Mesothelial cell of epicardium (in vitro differentiated cells): Measurements from ENCODE around the gene IL1F10. TPM values are rescaled to one million over a fixed set of nuclear protein-coding genes. Genes with fewer than 3 reads are reported as not detected.

ENCODE experiments used
- DNase-seq, 2 experiments: peaks; one replicate each; pipeline ENCODE4 v3.0.0; 2021; ENCODE audit warnings: low spot score in 2 of 2; ENCODE audit not compliant: unreplicated experiment in 2 of 2
- H3K27ac Mint-ChIP-seq: 2 replicates; pipeline ENCODE4 v1.8.0; 2021; ENCODE audit warnings: mixed read lengths
- H3K27me3 Mint-ChIP-seq: 2 replicates; pipeline ENCODE4 v1.8.0; 2021; ENCODE audit warnings: low read depth, mixed read lengths
- H3K36me3 Mint-ChIP-seq: 2 replicates; pipeline ENCODE4 v1.8.0; 2021; ENCODE audit warnings: mixed read lengths
- H3K4me1 Mint-ChIP-seq: 2 replicates; pipeline ENCODE4 v1.8.0; 2021; ENCODE audit warnings: mixed read lengths
- H3K4me3 Mint-ChIP-seq: 2 replicates; pipeline ENCODE4 v1.8.0; 2021; ENCODE audit warnings: mild to moderate bottlenecking, moderate library complexity, mixed read lengths
- H3K9me3 Mint-ChIP-seq: 2 replicates; pipeline ENCODE4 v1.8.0; 2021; ENCODE audit warnings: mixed read lengths
- CTCF ChIP-seq: fragments of 200-600 bp; sonication (generic); IDR thresholded peaks from one replicate; pipeline ENCODE4 v1.5.0; 2021; ENCODE audit warnings: antibody characterized with exemption; ENCODE audit not compliant: unreplicated experiment
- total RNA-seq: library from RNA; stranded (reverse); gene quantifications from 3 replicates; pipeline ENCODE4 v1.2.1, GENCODE V29; 2021

The IL1F10 gene
- total RNA-seq, 1 donor from 2014 or later: not detected

GRCh38 chr2:113105047-113105785 is 37.4 kb downstream of the IL1F10 start:
- peaks cover 30% of the 10 kb centered on the region for H3K27me3 Mint-ChIP-seq
- no peak for DNase-seq
- no peak overlapping the region for H3K27ac Mint-ChIP-seq
- no peaks in the 10 kb centered on the region for H3K36me3 Mint-ChIP-seq
- TF ChIP-seq CTCF: no peak
- no peaks in the 10 kb centered on the region for H3K4me1 Mint-ChIP-seq
- peaks cover 16% of the 10 kb centered on the region for H3K9me3 Mint-ChIP-seq
- no peak overlapping the region for H3K4me3 Mint-ChIP-seq

- H3K4me1 Mint-ChIP-seq: no peaks in the 10 kb centered on the region
- no peak for DNase-seq
- H3K9me3 Mint-ChIP-seq: no peaks in the 10 kb centered on the region
- H3K36me3 Mint-ChIP-seq: no peaks in the 10 kb centered on the region
- H3K27me3 Mint-ChIP-seq: peaks cover 23% of the 10 kb centered on the region
- no peak for TF ChIP-seq CTCF
- H3K4me3 Mint-ChIP-seq: no peak overlapping the region
- no peak overlapping the region for H3K27ac Mint-ChIP-seq
Observed at GRCh38 chr2:113111121-113111520, 43.4 kb downstream of the IL1F10 start.

- H3K4me1 Mint-ChIP-seq: no peaks in the 10 kb centered on the region
- TF ChIP-seq CTCF: no peak
- no peak overlapping the region for H3K27ac Mint-ChIP-seq
- no peaks in the 10 kb centered on the region for H3K36me3 Mint-ChIP-seq
- no peaks in the 10 kb centered on the region for H3K9me3 Mint-ChIP-seq
- peaks cover 22% of the 10 kb centered on the region for H3K27me3 Mint-ChIP-seq
- DNase-seq: no peak
- no peak overlapping the region for H3K4me3 Mint-ChIP-seq
Observed at GRCh38 chr2:113111823-113112287, 44.1 kb downstream of the IL1F10 start.

GRCh38 chr2:113112441-113112840 is 44.7 kb downstream of the IL1F10 start:
- TF ChIP-seq CTCF: no peak
- H3K4me3 Mint-ChIP-seq: no peak overlapping the region
- no peak for DNase-seq
- peaks cover 19% of the 10 kb centered on the region for H3K27me3 Mint-ChIP-seq
- H3K36me3 Mint-ChIP-seq: no peaks in the 10 kb centered on the region
- no peaks in the 10 kb centered on the region for H3K9me3 Mint-ChIP-seq
- H3K4me1 Mint-ChIP-seq: no peaks in the 10 kb centered on the region
- H3K27ac Mint-ChIP-seq: no peak overlapping the region

GRCh38 chr2:113112871-113113270 is 45.1 kb downstream of the IL1F10 start:
- H3K4me3 Mint-ChIP-seq: no peak overlapping the region
- H3K27ac Mint-ChIP-seq: no peak overlapping the region
- peaks cover 19% of the 10 kb centered on the region for H3K27me3 Mint-ChIP-seq
- no peaks in the 10 kb centered on the region for H3K36me3 Mint-ChIP-seq
- no peak for DNase-seq
- no peaks in the 10 kb centered on the region for H3K4me1 Mint-ChIP-seq
- H3K9me3 Mint-ChIP-seq: no peaks in the 10 kb centered on the region
- no peak for TF ChIP-seq CTCF
